SJSA1 (cell line): ENCODE measurements around the gene SPATA13. TPM values are rescaled to one million over a fixed set of nuclear protein-coding genes. Genes with fewer than 3 reads are reported as not detected.
"Not testable (repeated sequence)": the region's sequence is repeated elsewhere in the genome, so short reads cannot be mapped to it uniquely, and the experiment has no call there.

ENCODE experiments used
- DNase-seq, 2 experiments: peaks; one replicate each; pipeline ENCODE4 v3.0.0-alpha.2; 2015 to 2020; ENCODE audit warnings: low spot score in 2 of 2, low read depth in 1 of 2
- H3K27ac ChIP-seq: fragments of 250-450 bp; sonication (Bioruptor Pico); 2 replicates; pipeline ENCODE4 v1.5.1; 2020; ENCODE audit warnings: mild to moderate bottlenecking, moderate library complexity
- H3K27me3 ChIP-seq: fragments of 250-450 bp; sonication (Bioruptor Pico); replicated peaks from 2 replicates; pipeline ENCODE4 v1.5.1; 2020; ENCODE audit warnings: mild to moderate bottlenecking, moderate library complexity
- H3K36me3 ChIP-seq: fragments of 250-450 bp; sonication (Bioruptor Pico); 2 replicates; pipeline ENCODE4 v1.5.1; 2020; ENCODE audit warnings: mild to moderate bottlenecking
- H3K4me1 ChIP-seq: fragments of 250-450 bp; sonication (Bioruptor Pico); replicated peaks from 2 replicates; pipeline ENCODE4 v1.6.1; 2021; ENCODE audit warnings: mild to moderate bottlenecking
- H3K4me3 ChIP-seq: fragments of 250-450 bp; sonication (Bioruptor Pico); 2 replicates; pipeline ENCODE4 v1.5.1; 2020; ENCODE audit warnings: mild to moderate bottlenecking
- H3K9me3 ChIP-seq: fragments of 250-450 bp; sonication (Bioruptor Pico); replicated peaks from 2 replicates; pipeline ENCODE4 v1.5.1; 2020; ENCODE audit warnings: mild to moderate bottlenecking
- total RNA-seq: library from RNA; depleted of rRNA; stranded (reverse); fragments of >200 nt; shearing (Covaris generic); gene quantifications from 2 replicates; pipeline ENCODE4 v1.2.3, GENCODE V29; 2014; rRNA removed

Gene SPATA13
- 12.4 and 14.8 TPM in 2 replicates for total RNA-seq

- Histone ChIP-seq H3K27ac (peak within 1 kb of the TSS; percentile 76), H3K36me3 (peaks cover 18% of the 10 kb centered on the region), H3K27me3 (no peaks in the 10 kb centered on the region), H3K9me3 (no peaks in the 10 kb centered on the region), H3K4me1 (peaks cover 37% of the 10 kb centered on the region), H3K4me3 (peak within 1 kb of the TSS; percentile 85)
- DNase-seq, result peak; percentile 73 to 92
Observed at GRCh38 chr13:24160458-24161009, at the start of gene SPATA13. SPATA13 (plus strand) TSS chr13:24160720; CDS start chr13:24222930, 62,210 bp downstream.

DNA sequence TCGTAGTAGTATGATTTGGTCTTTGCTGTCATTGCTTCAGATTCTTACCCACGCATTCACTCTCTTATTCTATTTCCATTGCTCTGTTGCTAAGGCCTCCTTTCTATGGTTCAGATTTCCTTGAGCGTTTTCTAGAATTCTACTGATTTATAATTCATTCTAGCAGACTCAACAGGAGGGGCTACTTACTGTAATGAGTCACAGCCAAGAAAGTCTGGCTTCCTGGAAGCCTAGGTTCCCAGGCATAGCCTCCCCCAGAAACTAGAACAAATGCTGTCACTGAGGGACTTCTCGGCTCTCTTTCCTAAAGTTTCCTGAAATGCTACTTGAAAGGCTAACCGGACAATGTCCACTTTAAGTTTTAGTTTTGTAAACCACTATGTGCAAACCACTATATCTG is 47.7 kb upstream of the SPATA13 start:
- no peaks in the 10 kb centered on the region for H3K27me3 ChIP-seq
- DNase-seq, result no peak
- no peak overlapping the region for H3K4me3 ChIP-seq
- H3K36me3 ChIP-seq, result no peaks in the 10 kb centered on the region
- no peaks in the 10 kb centered on the region for H3K9me3 ChIP-seq
- H3K4me1 ChIP-seq, result no peaks in the 10 kb centered on the region
- H3K27ac ChIP-seq, result no peak overlapping the region

DNA sequence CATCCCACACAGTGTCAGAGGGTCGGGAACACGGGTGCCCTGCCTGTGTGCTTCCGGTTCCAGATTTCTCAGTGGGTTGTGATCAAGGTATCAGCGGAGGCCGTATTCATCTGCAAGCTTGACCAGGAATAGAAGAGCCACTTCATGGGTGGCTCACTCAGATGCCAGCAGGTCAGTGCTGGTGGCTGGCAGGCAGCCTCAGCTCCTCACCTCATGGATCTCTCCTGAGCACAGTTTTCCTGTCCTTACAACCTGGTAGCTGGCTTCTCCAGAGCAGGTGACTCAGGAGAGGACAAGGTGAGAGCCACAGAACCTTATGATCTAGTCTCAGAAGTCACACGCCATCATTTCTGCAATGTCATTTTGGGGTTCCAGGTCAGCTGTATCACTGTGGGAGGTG is 44.8 kb upstream of the SPATA13 start:
- Histone ChIP-seq H3K4me3 (no peak overlapping the region), H3K27me3 (no peaks in the 10 kb centered on the region), H3K36me3 (no peaks in the 10 kb centered on the region), H3K9me3 (no peaks in the 10 kb centered on the region), H3K4me1 (no peaks in the 10 kb centered on the region), H3K27ac (no peak overlapping the region)
- DNase-seq, result no peak

GRCh38 chr13:24116131-24116530 is 44.4 kb upstream of the SPATA13 start:
- Histone ChIP-seq H3K4me1 (no peaks in the 10 kb centered on the region), H3K9me3 (no peaks in the 10 kb centered on the region), H3K27ac (no peak overlapping the region), H3K27me3 (no peaks in the 10 kb centered on the region), H3K36me3 (no peaks in the 10 kb centered on the region), H3K4me3 (no peak overlapping the region)
- DNase-seq, result no peak

DNA sequence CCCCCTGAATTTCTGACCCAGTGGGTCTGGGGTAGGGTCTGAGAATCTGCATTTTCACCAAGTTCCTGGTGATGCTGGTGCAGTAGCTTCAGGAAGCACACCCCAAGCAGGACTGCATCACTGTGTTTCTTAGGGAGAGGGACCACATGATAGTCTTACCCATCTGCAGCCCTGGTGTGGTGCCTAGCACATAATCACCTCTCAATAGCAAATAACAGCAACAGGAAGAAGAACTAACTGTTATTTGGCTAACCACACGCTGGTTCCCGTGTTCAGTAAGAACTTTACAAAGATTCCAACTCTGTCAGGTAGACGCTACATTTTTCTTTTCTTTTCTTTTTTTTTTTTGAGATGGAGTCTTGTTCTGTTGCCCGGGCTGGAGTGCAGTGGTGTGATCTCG is 41.9 kb upstream of the SPATA13 start:
- DNase-seq, result no peak
- H3K4me1 ChIP-seq, result no peaks in the 10 kb centered on the region
- H3K36me3 ChIP-seq, result no peaks in the 10 kb centered on the region

GRCh38 chr13:24119626-24120508 is 40.7 kb upstream of the SPATA13 start:
- no peaks in the 10 kb centered on the region for H3K36me3 ChIP-seq
- no peaks in the 10 kb centered on the region for H3K4me1 ChIP-seq
- no peaks in the 10 kb centered on the region for H3K27me3 ChIP-seq
- no peak for DNase-seq
- no peaks in the 10 kb centered on the region for H3K9me3 ChIP-seq
- H3K27ac ChIP-seq, result no peak overlapping the region
- no peak overlapping the region for H3K4me3 ChIP-seq

More for the DNA sequence above, 41.9 kb upstream of the SPATA13 start:
- Histone ChIP-seq H3K9me3 (no peaks in the 10 kb centered on the region), H3K27me3 (no peaks in the 10 kb centered on the region), H3K27ac (no peak overlapping the region), H3K4me3 (no peak overlapping the region)

GRCh38 chr13:24122045-24122444 is 38.5 kb upstream of the SPATA13 start:
- H3K4me3 ChIP-seq, DNase-seq, H3K9me3 ChIP-seq, H3K27me3 ChIP-seq, H3K4me1 ChIP-seq, H3K27ac ChIP-seq, H3K36me3 ChIP-seq: not testable (repeated sequence)

GRCh38 chr13:24122569-24122968 is 38.0 kb upstream of the SPATA13 start:
- no peak overlapping the region for H3K4me3 ChIP-seq
- H3K27ac ChIP-seq, result no peak overlapping the region
- H3K9me3 ChIP-seq, result no peaks in the 10 kb centered on the region
- no peak for DNase-seq
- H3K4me1 ChIP-seq, result peaks cover 2% of the 10 kb centered on the region; the same call in 1 of the 2 replicates
- H3K27me3 ChIP-seq, result no peaks in the 10 kb centered on the region
- H3K36me3 ChIP-seq, result no peaks in the 10 kb centered on the region

GRCh38 chr13:24123761-24124160 is 36.8 kb upstream of the SPATA13 start:
- H3K4me3 ChIP-seq, result no peak overlapping the region
- no peaks in the 10 kb centered on the region for H3K36me3 ChIP-seq
- H3K27me3 ChIP-seq, result no peaks in the 10 kb centered on the region
- H3K27ac ChIP-seq, result no peak overlapping the region
- no peaks in the 10 kb centered on the region for H3K9me3 ChIP-seq
- DNase-seq, result no peak
- peaks cover 3% of the 10 kb centered on the region; the same call in 1 of the 2 replicates for H3K4me1 ChIP-seq

DNA sequence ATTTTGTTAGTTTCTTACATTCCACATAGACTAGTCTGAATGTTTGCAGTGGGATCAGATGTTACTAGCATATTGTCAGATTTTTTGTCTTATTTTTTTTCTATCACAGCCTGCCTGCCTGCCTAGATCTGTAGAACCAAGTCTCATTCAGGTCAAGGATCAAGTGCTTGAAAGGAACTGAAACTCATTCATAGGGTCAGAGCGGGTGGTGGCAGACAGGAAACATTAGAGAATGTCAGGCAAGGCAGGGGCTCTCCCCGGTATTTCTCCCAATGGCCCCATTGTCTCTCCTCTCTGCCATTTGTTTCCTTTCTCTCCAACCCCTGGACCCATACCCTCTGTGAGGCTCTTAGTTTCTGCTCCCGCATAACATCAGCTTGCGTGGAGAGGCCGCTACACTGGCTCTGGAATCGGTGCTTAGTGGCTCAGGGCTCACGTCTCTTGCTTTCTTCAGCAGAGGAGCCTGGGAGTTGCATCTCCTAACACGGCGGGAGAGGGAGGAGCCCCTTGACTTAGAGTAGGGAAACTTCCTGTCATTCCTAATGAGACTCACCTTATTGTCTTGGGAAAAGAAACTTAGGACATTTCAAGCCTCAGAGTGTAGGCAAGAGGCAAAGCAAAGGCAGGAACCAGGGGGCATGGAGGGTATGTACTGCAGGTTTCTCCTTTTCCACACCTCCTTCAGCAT is 35.6 kb upstream of the SPATA13 start:
- no peak for DNase-seq
- Histone ChIP-seq H3K4me3 (no peak overlapping the region), H3K27ac (no peak overlapping the region), H3K9me3 (no peaks in the 10 kb centered on the region), H3K4me1 (peaks cover 4% of the 10 kb centered on the region), H3K36me3 (no peaks in the 10 kb centered on the region), H3K27me3 (no peaks in the 10 kb centered on the region)

DNA sequence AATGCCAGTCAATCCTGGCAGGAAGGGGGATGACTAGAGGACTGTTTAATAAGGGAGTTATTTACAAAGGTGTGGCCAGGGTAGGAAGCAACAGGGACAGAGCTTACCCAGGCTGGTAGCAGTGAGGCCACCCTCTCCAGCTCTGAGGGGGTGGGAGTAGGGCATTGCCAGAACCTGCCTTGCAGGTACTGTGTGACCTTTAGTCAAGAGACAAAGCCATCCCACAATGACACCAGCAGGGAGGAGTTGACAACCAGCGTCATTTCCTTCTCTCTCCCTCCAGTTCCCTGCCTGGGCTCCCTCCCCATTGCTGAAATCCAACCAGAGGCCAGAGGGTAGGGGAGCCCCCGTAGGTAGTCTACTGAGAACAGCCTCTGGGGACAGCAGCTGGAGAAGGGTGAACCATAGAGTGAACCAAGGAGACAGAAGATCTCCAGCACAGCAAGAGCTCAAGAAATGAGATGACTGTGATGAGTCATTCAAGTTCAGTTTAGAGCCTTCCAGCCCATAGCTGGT is 33.3 kb upstream of the SPATA13 start:
- DNase-seq, result no peak

GRCh38 chr13:24128112-24128511 is 32.4 kb upstream of the SPATA13 start:
- Histone ChIP-seq H3K36me3 (no peaks in the 10 kb centered on the region), H3K4me3 (no peak overlapping the region), H3K27ac (no peak overlapping the region), H3K9me3 (no peaks in the 10 kb centered on the region; the same call in 1 of the 2 replicates), H3K4me1 (peaks cover 18% of the 10 kb centered on the region), H3K27me3 (no peaks in the 10 kb centered on the region)
- no peak for DNase-seq

More for the DNA sequence above, 33.3 kb upstream of the SPATA13 start:
- Histone ChIP-seq H3K4me3 (no peak overlapping the region), H3K27ac (no peak overlapping the region), H3K9me3 (no peaks in the 10 kb centered on the region; the same call in 1 of the 2 replicates), H3K36me3 (no peaks in the 10 kb centered on the region), H3K27me3 (no peaks in the 10 kb centered on the region), H3K4me1 (peaks cover 18% of the 10 kb centered on the region)

DNA sequence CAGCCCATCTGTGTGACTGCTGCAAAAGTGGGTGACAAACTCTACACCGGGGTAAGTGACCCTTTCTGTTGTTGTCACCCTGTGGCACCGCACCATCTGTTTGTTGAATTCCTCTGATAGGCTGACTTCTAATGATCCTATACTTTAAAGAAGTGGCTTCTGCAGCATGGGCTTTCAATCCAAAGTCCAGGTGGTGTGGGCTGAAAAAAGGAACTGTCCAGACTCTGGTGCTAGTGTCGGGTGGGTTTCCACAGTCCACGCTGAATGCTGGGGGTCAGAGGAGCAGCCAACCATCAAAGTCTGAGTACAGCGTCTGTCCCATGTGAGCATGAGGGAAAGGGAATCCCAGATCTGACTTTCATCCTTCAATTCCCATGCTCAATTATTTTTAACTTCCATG is 31.6 kb upstream of the SPATA13 start:
- DNase-seq, result no peak
- Histone ChIP-seq H3K9me3 (no peaks in the 10 kb centered on the region; the same call in 1 of the 2 replicates), H3K36me3 (no peaks in the 10 kb centered on the region), H3K27ac (no peak overlapping the region), H3K27me3 (no peaks in the 10 kb centered on the region), H3K4me1 (peaks cover 18% of the 10 kb centered on the region), H3K4me3 (no peak overlapping the region)
